NCI-H2029 treated with DMSO at 0.1 percent for 48 hours (cell line): ENCODE data around the gene PLCB1.

Experiments used
- DNase-seq: peaks from one replicate; lab custom pipeline; 2025; lab: John Stamatoyannopoulos, UW

Gene PLCB1

DNA sequence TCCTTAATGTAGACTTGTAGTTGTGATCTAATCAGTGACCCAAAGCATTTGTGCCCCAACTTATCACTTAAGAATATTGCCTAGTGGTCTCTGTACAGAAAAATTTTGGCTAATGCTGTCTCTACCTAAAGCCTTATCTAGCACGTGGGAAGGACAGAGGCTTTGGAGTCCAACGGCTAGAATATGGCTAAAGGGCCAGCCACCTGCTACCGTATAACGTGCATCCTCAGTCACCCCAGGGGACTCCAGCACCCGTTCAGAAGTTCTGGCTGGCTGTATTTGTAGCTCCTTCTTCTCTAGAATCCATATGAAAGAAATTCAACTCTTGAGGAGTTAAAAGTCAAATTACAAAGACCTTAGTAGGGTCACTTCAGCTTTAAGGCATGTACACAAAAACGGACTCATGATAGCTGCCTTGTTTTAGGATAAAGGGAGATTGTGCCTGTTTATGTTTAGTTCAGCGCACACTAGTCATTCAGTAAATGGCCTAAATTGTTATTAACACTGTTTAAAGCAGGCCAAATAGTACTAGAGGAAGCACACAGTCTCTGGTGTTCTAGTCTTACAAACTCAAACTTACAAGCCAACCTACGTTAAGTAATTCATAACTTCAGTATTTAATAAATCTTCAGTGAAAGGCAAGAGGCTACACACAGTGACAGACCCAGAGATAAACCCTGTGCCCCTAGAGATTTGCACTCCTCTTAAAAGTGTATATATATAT, 529.3 kb downstream of the PLCB1 start:
- no peak for DNase-seq

DNA sequence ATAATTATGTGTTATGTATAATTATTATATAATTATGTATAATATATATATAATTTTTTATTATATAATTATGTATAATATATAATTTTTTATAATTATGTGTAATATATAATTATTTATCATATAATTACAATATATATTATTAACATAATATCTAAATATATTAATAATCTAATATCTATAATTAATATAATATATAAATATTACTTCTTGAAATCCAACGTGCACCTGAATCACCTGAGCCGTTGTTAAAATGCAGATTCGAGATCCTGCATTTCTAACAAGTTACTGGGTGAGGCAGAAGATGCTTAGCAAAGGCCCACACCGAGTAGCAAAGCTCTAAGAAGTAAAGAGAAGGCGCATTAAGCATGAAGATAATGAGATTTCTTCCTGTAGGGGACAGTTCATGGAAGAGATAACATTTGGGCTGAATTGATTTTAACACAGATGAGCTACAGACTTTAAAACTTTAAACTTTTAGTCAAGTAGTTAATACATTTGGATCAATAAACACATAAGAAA, 530.4 kb downstream of the PLCB1 start:
- no peak for DNase-seq

- DNase-seq, result no peak
Observed at GRCh38 chr20:8663424-8663823, 531.4 kb downstream of the PLCB1 start.

GRCh38 chr20:8664778-8665177, 532.7 kb downstream of the PLCB1 start:
- DNase-seq, result no peak

DNA sequence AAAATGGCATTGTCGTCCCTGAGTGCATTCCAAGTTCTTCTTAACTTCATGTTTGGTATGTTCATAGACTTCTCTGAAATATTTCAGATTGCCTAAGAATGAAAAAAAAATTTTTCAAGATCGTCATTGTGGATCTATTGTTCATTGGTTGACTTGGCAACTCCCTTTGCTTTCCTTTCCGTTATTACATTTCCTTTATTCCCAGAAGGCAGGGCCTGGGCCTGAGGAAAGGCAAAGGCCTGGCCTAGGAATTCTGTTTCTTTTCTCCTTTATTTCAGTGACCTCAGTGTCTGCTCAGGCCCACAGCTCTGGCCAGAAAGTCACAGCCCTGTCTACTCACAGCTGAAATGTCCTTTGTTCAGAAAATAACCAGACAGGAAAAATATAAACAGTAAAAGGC, 535.2 kb downstream of the PLCB1 start:
- DNase-seq, result no peak

DNA sequence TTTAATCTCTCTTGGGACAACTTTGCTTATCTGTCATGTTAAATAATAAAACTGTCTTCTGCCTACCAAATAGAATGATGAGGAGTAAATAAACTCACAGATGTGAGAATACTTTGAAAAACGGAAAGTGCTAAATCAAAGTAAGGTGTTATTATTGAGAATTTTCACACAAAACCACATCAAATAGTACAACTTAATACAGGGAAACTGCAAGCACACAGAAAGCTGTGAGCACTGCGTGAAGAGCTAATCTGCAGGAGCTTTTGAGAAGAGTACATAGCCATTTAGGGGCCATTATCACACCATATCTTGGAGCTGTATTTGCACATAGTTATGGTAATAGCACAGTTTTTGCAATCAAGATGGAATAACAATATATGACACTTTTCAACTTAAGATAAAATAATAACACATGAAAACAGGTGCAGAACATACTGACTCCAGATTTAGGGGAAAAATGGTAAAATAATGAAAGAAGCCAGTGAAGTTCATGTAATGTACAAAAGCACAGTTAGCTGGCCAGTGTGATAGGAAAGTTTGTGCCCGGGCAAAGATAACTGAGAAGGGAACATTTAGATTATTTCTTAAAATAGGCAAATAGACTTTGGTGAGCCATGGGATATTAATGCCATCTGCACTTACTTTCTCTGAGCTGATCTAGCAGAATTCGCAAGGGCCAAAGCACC, 538.3 kb downstream of the PLCB1 start:
- DNase-seq, result no peak

GRCh38 chr20:8670893-8671215, 538.8 kb downstream of the PLCB1 start:
- DNase-seq, result no peak

DNA sequence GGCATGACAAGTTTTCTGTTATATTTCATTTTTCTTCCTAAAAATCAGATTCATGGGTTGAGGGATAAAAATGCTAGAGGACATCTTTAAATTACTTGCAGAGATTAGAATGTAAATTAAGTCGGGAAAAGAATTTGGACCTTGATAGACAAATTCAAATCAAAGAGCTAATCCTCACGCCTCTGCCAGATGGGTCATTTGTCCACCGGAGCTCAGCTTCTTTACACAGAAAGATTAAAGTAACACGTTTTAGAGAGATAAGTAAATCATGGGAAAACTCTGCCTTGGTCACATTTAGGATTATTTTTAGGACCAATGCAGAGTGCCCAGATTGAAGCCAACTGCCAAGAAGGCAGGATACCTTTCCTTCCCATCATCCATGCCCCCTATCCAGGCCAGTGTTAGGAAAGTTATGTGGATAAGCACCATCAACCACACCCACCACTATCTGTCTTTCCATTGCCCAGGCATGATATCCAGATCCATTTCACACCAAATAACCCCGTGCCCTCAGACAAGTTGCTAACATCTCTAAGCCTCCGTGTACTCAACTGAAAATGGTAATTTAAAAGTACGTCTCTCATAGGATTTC, 539.4 kb downstream of the PLCB1 start:
- DNase-seq, result no peak

DNA sequence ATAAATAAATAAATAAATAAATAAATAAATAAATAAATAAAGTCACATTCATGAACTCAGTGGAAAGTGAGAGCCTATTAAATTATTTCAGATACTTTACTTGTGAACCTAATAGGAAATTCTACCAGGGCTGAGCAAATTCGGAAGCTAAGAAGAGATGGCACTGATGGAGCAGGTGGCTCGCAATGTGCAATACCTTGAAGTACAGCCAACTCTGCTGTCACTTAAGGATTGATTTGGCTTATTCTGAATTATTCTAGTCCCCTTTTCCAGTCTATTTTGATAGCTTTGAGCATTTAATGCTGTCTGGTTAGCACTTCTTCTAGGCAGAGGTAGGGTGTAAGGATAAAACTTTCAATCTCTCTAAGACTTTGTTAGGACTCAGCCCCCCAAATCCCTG, 541.0 kb downstream of the PLCB1 start:
- DNase-seq, result no peak

DNA sequence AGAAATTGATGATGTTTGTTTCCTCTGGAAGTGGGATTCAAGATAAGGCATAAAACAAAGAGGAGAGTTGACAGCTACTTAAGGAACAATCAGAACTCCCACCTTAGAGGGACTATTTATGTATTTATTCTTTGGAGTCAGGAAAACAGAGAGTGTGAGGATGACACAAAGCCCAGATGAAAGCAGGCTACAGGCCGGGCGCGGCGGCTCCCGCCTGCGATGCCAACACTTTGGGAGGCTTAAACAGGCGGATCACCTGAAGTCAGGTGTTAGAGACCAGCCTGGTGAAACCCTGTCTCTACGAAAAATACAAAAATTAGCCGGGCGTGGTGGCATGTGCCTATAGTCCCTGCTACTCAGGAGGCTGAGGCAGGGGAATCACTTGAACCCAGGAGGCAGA, 543.8 kb downstream of the PLCB1 start:
- DNase-seq, result no peak

- DNase-seq, result no peak
Observed at GRCh38 chr20:8678098-8678776, 546.2 kb downstream of the PLCB1 start.

- DNase-seq, result no peak
Observed at GRCh38 chr20:8689337-8689736, 557.3 kb downstream of the PLCB1 start.

- DNase-seq, result no peak
Observed at GRCh38 chr20:8690074-8690473, 558.0 kb downstream of the PLCB1 start.

DNA sequence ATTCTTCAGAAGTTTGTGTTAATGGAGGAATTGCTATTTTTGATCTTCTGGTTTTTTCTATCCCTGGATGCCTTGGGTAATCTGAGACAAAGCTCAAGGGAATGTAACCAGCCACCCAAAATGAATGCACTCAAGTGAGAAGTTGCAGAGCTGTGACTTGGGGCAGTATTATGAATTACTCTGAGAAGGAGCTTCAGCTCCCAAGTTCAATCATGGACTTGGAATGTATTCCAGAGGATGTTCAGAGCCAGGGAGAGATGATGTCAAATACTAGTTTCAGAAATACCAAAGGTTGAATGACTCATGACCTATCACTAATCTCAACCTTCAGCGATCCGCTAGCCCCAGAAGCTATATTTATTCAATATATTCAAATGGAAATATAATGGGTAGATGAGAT, 561.6 kb downstream of the PLCB1 start:
- DNase-seq, result no peak

GRCh38 chr20:8700756-8701155, 568.7 kb downstream of the PLCB1 start:
- DNase-seq, result no peak

DNA sequence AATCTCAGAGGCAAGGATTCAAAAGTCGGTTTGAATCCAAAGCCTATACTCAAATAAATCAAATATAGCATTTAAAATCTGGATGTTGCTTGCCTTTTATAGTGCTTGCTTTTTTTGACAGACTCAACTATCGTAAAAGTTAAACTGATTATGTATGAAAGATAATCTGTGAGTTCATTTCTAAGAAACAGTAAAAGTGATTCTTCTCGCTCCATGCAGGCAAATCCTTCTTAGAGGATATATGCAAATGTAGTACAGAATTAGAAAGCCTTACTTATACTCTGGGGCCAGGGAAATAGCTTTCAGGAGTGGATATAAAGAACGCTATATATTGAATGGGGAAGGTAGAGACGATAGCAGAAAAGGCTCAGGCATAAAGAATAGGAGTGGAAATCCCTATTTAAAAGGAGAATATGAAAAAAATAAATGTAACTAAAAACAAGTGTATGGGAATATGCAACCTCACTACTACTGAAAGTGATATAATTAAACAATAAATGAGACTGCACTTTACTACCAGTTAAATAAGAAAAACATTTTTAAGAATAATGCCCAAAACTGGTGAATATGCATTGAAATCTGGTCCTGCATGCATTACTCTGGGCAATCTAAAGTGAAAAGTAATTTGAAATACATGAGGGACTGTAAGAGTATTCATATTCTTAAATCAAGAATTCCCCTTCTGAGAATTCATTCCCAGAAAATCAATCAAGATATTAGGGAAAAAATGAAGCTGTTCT, 575.1 kb downstream of the PLCB1 start:
- no peak for DNase-seq

- DNase-seq, result no peak
Observed at GRCh38 chr20:8709627-8710026, 577.6 kb downstream of the PLCB1 start.

DNA sequence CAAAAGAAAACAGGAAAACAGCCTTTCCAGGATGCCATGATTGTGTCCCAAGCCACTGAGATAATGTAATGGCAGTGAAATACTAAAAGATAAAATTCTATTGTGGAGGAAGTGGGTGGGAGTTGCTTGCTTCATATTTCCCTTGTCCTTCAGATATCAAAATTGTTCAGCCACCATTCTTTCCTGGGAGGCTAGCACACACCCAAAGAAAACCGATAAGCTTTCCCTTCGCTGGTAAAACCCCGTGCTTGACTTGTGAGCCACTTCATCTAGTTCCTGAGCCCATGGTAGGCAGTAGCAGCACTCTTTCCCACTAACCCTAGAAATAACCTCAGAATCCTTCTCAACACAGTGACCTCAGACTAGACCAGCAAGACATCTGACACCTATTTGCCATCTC, 579.4 kb downstream of the PLCB1 start:
- DNase-seq, result no peak

- DNase-seq, result no peak
Observed at GRCh38 chr20:8714206-8714605, 582.1 kb downstream of the PLCB1 start.

- DNase-seq, result no peak
Observed at GRCh38 chr20:8718279-8718678, 586.2 kb downstream of the PLCB1 start.

- DNase-seq, result no peak
Observed at GRCh38 chr20:8720089-8720488, 588.0 kb downstream of the PLCB1 start.

- peak; percentile 48 for DNase-seq
Observed at GRCh38 chr20:8721098-8721497, 589.0 kb downstream of the PLCB1 start.
